Measurements from ENCODE around the gene ALDOB.
A peak's percentile ranks its signal among the peaks of the same experiment; 100 is the strongest.

ALDOB gene

DNA sequence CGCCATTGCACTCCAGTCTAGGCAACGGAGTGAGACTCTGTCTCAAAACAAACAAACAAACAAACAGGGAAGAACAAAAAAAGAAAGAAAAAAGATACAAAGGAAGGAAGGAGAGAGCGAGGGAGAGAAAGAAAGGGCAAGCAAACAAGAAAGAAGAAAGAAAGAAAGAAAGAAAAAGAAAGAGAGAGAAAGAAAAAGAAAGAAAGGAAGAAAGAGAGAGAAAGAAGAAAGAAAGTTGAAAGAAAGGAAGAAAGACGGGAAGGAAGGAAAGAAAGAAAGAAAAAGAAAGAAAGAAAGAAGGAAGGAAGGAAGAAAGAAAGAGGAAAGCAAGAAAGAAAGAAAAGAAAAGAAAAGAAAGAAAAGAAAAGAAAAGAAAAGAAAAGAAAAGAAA is 13.1 kb upstream of the ALDOB start:
- TF ChIP-seq PRDM1 (tag by site-specific recombination; IDR thresholded peaks at IDR 0.05), result peak; percentile 43; the same call in 1 of the 2 replicates
- peak; percentile 89 for TF ChIP-seq ZNF366 (tag by site-specific recombination; conservative IDR thresholded peaks at IDR 0.05)
- 0 out of 2 replicates have a peak, but pooled peaks have one; percentile 33 for TF ChIP-seq ZNF2 (tag by site-specific recombination; IDR thresholded peaks at IDR 0.05)
- TF ChIP-seq GLI2 (tag by site-specific recombination; IDR thresholded peaks at IDR 0.05; ENCODE audit: borderline replicate concordance, low read depth), result no peak
- TF ChIP-seq ZNF530 (tag by site-specific recombination; IDR thresholded peaks at IDR 0.05; ENCODE audit: low read depth), result no peak
- ChIA-PET CTCF (interaction anchor here (0.6 to 3.9 kb wide), 41 partner anchors 8 to 475 kb away, joined by 3 to 41 read pairs (median 4); partner anchors contain the start of genes MRPL50, RNF20 and ZNF189), POLR2A (interaction anchor here (0.9 to 1.0 kb wide), 2 partner anchors 10 to 11 kb away, joined by 3 read pairs; no protein-coding TSS in a partner anchor)
- no peaks in the 10 kb centered on the region for H3K4me1 ChIP-seq (ENCODE audit: control insufficient read depth, insufficient read depth, low read length)
- H3K36me3 ChIP-seq (ENCODE audit: control insufficient read depth in 2 of 2, insufficient read depth in 1 of 2, low read length in 2 of 2), result no peaks in the 10 kb centered on the region
- no peaks in the 10 kb centered on the region for H3K9me3 ChIP-seq (ENCODE audit: control insufficient read depth, insufficient read depth, low read depth, low read length)
- no peak overlapping the region for H3K4me3 ChIP-seq (ENCODE audit: low read depth, low read length)
- no peak overlapping the region for H3K27ac ChIP-seq (ENCODE audit: extremely low read depth, low read depth, low read length)

DNA sequence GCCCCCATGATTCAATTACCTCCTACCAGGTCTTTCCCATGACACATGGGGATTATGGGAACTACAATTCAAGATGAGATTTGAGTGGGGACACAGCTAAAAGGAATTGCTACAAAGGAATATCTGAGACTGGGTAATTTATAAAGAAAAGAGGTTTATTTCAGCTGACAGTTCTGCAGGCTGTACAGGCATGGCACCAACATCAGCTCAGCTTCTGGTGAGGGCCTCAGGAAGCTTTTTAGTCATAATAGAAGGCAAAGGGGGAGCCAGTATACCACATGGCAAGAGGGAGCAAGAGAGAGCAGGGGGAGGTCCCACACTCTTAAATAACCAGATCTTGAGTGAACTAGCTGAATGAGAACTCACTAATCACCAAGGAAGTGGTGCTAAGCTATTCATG is 11.2 kb upstream of the ALDOB start:
- POLR2A ChIA-PET, result no interaction called here
- no peak overlapping the region for H3K27ac ChIP-seq (ENCODE audit: extremely low read depth, low read depth, low read length)
- no peak for TF ChIP-seq ZNF521 (tag by site-specific recombination; IDR thresholded peaks at IDR 0.05)
- no peak for TF ChIP-seq ZNF624 (tag by site-specific recombination; IDR thresholded peaks at IDR 0.05)
- TF ChIP-seq, protein P1, sequence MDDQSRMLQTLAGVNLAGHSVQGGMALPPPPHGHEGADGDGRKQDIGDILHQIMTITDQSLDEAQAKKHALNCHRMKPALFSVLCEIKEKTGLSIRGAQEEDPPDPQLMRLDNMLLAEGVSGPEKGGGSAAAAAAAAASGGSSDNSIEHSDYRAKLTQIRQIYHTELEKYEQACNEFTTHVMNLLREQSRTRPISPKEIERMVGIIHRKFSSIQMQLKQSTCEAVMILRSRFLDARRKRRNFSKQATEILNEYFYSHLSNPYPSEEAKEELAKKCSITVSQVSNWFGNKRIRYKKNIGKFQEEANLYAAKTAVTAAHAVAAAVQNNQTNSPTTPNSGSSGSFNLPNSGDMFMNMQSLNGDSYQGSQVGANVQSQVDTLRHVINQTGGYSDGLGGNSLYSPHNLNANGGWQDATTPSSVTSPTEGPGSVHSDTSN (CRISPR knock-in tag; IDR thresholded peaks at IDR 0.05), result no peak
- TF ChIP-seq, protein P2, sequence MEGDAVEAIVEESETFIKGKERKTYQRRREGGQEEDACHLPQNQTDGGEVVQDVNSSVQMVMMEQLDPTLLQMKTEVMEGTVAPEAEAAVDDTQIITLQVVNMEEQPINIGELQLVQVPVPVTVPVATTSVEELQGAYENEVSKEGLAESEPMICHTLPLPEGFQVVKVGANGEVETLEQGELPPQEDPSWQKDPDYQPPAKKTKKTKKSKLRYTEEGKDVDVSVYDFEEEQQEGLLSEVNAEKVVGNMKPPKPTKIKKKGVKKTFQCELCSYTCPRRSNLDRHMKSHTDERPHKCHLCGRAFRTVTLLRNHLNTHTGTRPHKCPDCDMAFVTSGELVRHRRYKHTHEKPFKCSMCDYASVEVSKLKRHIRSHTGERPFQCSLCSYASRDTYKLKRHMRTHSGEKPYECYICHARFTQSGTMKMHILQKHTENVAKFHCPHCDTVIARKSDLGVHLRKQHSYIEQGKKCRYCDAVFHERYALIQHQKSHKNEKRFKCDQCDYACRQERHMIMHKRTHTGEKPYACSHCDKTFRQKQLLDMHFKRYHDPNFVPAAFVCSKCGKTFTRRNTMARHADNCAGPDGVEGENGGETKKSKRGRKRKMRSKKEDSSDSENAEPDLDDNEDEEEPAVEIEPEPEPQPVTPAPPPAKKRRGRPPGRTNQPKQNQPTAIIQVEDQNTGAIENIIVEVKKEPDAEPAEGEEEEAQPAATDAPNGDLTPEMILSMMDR (tag by site-specific recombination; IDR thresholded peaks at IDR 0.05), result no peak
- no peak for TF ChIP-seq TRIM28 (IDR thresholded peaks at IDR 0.05; ENCODE audit: borderline replicate concordance, low read length)
- no peak for TF ChIP-seq ZNF112 (tag by site-specific recombination; IDR thresholded peaks at IDR 0.05)
- CTCF ChIA-PET, result interaction anchor here (1.3 to 1.6 kb wide), 3 partner anchors 12 to 146 kb away, joined by 3 to 10 read pairs (median 3); partner anchors contain the start of gene RNF20
- H3K9me3 ChIP-seq (ENCODE audit: control insufficient read depth, insufficient read depth, low read depth, low read length), result no peaks in the 10 kb centered on the region
- H3K4me3 ChIP-seq (ENCODE audit: low read depth, low read length), result no peak overlapping the region
- no peaks in the 10 kb centered on the region for H3K36me3 ChIP-seq (ENCODE audit: control insufficient read depth in 2 of 2, insufficient read depth in 1 of 2, low read length in 2 of 2)
- H3K4me1 ChIP-seq (ENCODE audit: control insufficient read depth, insufficient read depth, low read length), result no peaks in the 10 kb centered on the region

DNA sequence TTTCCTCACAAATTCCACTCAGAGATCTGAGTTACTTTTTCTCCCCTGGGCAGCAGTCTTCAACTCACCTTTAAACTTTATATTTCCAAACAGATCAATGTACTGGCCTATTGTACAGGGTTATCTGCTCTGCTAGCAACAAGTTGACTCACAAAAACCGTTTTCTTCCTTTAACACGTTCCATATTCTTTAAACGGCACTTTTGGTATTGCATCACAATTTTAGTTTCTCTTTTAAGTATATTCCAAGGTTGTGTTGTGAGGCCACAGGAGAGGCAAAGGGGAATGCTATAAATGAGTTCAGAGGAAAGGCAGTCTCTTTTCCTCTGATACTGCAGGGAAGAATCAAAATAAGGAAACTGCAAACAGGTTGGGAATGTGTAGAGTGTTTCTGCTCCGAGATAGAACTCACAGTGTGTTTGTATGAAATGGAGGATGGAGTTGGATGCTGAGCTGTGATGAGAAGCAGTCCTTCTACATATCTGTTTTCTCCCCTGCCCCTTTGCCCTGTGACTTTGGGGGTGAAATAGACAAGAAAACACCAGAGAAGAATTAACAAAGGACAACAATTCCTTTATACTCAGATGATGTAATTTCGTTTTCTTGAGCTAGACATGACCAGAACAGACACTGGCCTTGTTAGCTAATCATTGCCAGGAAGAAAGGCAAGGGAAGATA is 9.9 kb upstream of the ALDOB start:
- ChIA-PET POLR2A (no interaction called here), CTCF (interaction anchor here (0.7 to 2.5 kb wide), 6 partner anchors 9 to 189 kb away, joined by 3 to 13 read pairs (median 3); partner anchors contain the start of gene RNF20)
- Histone ChIP-seq H3K36me3 (ENCODE audit: control insufficient read depth in 2 of 2, insufficient read depth in 1 of 2, low read length in 2 of 2) (no peaks in the 10 kb centered on the region), H3K9me3 (ENCODE audit: control insufficient read depth, insufficient read depth, low read depth, low read length) (no peaks in the 10 kb centered on the region), H3K27ac (ENCODE audit: extremely low read depth, low read depth, low read length) (no peak overlapping the region), H3K4me1 (ENCODE audit: control insufficient read depth, insufficient read depth, low read length) (no peaks in the 10 kb centered on the region), H3K4me3 (ENCODE audit: low read depth, low read length) (no peak overlapping the region)
- TF ChIP-seq HOXC10 (CRISPR knock-in tag; IDR thresholded peaks at IDR 0.05) (no peak), ZNF174 (tag by site-specific recombination; IDR thresholded peaks at IDR 0.05) (no peak), EGR2 (tag by site-specific recombination; IDR thresholded peaks at IDR 0.05; ENCODE audit: low read depth) (no peak), ZNF248 (tag by site-specific recombination; IDR thresholded peaks at IDR 0.05) (no peak), ZNF555 (tag by site-specific recombination; conservative IDR thresholded peaks at IDR 0.05) (no peak), ZNF211 (tag by site-specific recombination; IDR thresholded peaks at IDR 0.05; ENCODE audit: low read depth) (no peak)
- TF ChIP-seq, protein P3, sequence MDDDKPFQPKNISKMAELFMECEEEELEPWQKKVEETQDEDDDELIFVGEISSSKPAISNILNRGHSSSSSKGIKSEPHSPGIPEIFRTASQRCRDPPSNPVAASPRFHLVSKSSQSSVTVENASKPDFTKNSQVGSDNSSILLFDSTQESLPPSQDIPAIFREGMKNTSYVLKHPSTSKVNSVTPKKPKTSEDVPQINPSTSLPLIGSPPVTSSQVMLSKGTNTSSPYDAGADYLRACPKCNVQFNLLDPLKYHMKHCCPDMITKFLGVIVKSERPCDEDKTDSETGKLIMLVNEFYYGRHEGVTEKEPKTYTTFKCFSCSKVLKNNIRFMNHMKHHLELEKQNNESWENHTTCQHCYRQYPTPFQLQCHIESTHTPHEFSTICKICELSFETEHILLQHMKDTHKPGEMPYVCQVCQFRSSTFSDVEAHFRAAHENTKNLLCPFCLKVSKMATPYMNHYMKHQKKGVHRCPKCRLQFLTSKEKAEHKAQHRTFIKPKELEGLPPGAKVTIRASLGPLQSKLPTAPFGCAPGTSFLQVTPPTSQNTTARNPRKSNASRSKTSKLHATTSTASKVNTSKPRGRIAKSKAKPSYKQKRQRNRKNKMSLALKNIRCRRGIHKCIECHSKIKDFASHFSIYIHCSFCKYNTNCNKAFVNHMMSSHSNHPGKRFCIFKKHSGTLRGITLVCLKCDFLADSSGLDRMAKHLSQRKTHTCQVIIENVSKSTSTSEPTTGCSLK (tag by site-specific recombination; IDR thresholded peaks at IDR 0.05), result no peak
- TF ChIP-seq, protein P4, sequence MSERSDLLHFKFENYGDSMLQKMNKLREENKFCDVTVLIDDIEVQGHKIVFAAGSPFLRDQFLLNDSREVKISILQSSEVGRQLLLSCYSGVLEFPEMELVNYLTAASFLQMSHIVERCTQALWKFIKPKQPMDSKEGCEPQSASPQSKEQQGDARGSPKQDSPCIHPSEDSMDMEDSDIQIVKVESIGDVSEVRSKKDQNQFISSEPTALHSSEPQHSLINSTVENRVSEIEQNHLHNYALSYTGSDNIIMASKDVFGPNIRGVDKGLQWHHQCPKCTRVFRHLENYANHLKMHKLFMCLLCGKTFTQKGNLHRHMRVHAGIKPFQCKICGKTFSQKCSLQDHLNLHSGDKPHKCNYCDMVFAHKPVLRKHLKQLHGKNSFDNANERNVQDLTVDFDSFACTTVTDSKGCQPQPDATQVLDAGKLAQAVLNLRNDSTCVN (tag by site-specific recombination; optimal IDR thresholded peaks at IDR 0.05), result no peak
- TF ChIP-seq, protein P5, sequence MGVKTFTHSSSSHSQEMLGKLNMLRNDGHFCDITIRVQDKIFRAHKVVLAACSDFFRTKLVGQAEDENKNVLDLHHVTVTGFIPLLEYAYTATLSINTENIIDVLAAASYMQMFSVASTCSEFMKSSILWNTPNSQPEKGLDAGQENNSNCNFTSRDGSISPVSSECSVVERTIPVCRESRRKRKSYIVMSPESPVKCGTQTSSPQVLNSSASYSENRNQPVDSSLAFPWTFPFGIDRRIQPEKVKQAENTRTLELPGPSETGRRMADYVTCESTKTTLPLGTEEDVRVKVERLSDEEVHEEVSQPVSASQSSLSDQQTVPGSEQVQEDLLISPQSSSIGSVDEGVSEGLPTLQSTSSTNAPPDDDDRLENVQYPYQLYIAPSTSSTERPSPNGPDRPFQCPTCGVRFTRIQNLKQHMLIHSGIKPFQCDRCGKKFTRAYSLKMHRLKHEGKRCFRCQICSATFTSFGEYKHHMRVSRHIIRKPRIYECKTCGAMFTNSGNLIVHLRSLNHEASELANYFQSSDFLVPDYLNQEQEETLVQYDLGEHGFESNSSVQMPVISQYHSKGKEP (tag by site-specific recombination; IDR thresholded peaks at IDR 0.05), result no peak
- TF ChIP-seq, protein P6, sequence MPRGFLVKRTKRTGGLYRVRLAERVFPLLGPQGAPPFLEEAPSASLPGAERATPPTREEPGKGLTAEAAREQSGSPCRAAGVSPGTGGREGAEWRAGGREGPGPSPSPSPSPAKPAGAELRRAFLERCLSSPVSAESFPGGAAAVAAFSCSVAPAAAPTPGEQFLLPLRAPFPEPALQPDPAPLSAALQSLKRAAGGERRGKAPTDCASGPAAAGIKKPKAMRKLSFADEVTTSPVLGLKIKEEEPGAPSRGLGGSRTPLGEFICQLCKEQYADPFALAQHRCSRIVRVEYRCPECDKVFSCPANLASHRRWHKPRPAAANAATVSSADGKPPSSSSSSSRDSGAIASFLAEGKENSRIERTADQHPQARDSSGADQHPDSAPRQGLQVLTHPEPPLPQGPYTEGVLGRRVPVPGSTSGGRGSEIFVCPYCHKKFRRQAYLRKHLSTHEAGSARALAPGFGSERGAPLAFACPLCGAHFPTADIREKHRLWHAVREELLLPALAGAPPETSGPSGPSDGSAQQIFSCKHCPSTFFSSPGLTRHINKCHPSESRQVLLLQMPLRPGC (tag by site-specific recombination; IDR thresholded peaks at IDR 0.05), result no peak

Data from HEK293 (cell line).